H9 (cell line): ENCODE results near the gene ALG2. TPM values are rescaled to one million over a fixed set of nuclear protein-coding genes. Genes with fewer than 3 reads are reported as not detected.

ENCODE experiments used
- DNase-seq: peaks from one replicate; pipeline ENCODE4 v3.0.0-alpha.2; 2017
- H2AFZ ChIP-seq: one replicate; pipeline ENCODE4 v1.6.1; 2013; ENCODE audit warnings: mild to moderate bottlenecking, low read length, control low read depth, moderate library complexity
- H2AK5ac ChIP-seq: 2 replicates; pipeline ENCODE4 v1.6.1; 2013; ENCODE audit warnings: low read length, control low read depth, mixed read lengths; ENCODE audit not compliant: insufficient read length
- H2BK120ac ChIP-seq: one replicate; pipeline ENCODE4 v1.6.1; 2013; ENCODE audit warnings: low read depth, mild to moderate bottlenecking, low read length, control low read depth, inconsistent platforms; ENCODE audit not compliant: poor library complexity, severe bottlenecking
- H2BK12ac ChIP-seq: 2 replicates; pipeline ENCODE4 v1.6.1; 2013; ENCODE audit warnings: low read length, control low read depth, mixed read lengths, low read depth; ENCODE audit not compliant: insufficient read length
- H2BK15ac ChIP-seq: 2 replicates; pipeline ENCODE4 v1.6.1; 2013; ENCODE audit warnings: low read depth, low read length, control low read depth
- H2BK20ac ChIP-seq: one replicate; pipeline ENCODE4 v1.6.1; 2013; ENCODE audit warnings: low read depth, mild to moderate bottlenecking, low read length, control low read depth, inconsistent platforms; ENCODE audit not compliant: poor library complexity, severe bottlenecking
- H2BK5ac ChIP-seq: 2 replicates; pipeline ENCODE4 v1.6.1; 2013; ENCODE audit warnings: low read length, control low read depth, mixed read lengths; ENCODE audit not compliant: insufficient read length
- H3K14ac ChIP-seq: 2 replicates; pipeline ENCODE4 v1.6.1; 2013; ENCODE audit warnings: low read length, control low read depth; ENCODE audit not compliant: insufficient read depth
- H3K18ac ChIP-seq: 2 replicates; pipeline ENCODE4 v1.6.1; 2013; ENCODE audit warnings: low read depth, mild to moderate bottlenecking, mixed read lengths, low read length, control low read depth; ENCODE audit not compliant: insufficient read length
- H3K23ac ChIP-seq: 2 replicates; pipeline ENCODE4 v1.6.1; 2013; ENCODE audit warnings: low read length, control low read depth, mixed read lengths, low read depth; ENCODE audit not compliant: insufficient read length
- H3K23me2 ChIP-seq: 2 replicates; pipeline ENCODE4 v1.6.1; 2013; ENCODE audit warnings: low read depth, mild to moderate bottlenecking, mixed read lengths, low read length, control low read depth; ENCODE audit not compliant: insufficient read length, poor library complexity, severe bottlenecking
- H3K27ac ChIP-seq: 2 replicates; pipeline ENCODE4 v1.5.1; 2013; ENCODE audit warnings: low read length, control low read depth, mixed read lengths, low read depth; ENCODE audit not compliant: insufficient read length
- H3K27me3 ChIP-seq: 2 replicates; pipeline ENCODE4 v1.6.1; 2013; ENCODE audit warnings: low read length, control low read depth, inconsistent platforms; ENCODE audit not compliant: insufficient read depth
- H3K4ac ChIP-seq: 2 replicates; pipeline ENCODE4 v1.6.1; 2013; ENCODE audit warnings: low read depth, mild to moderate bottlenecking, control low read depth, inconsistent platforms, low read length, moderate library complexity
- H3K4me1 ChIP-seq: 2 replicates; pipeline ENCODE4 v1.6.1; 2013; ENCODE audit warnings: low read length, control low read depth, inconsistent platforms; ENCODE audit not compliant: insufficient read depth
- H3K4me2 ChIP-seq: 2 replicates; pipeline ENCODE4 v1.6.1; 2013; ENCODE audit warnings: low read length, control low read depth, mixed read lengths; ENCODE audit not compliant: insufficient read length, insufficient read depth
- H3K56ac ChIP-seq: 2 replicates; pipeline ENCODE4 v1.6.1; 2013; ENCODE audit warnings: low read depth, mild to moderate bottlenecking, mixed read lengths, low read length, control low read depth; ENCODE audit not compliant: insufficient read length
- H3K79me1 ChIP-seq: 2 replicates; pipeline ENCODE4 v1.6.1; 2013; ENCODE audit warnings: low read depth, mild to moderate bottlenecking, moderate library complexity, low read length, control low read depth, inconsistent platforms; ENCODE audit not compliant: insufficient read depth, poor library complexity, severe bottlenecking
- H3K79me2 ChIP-seq: 2 replicates; pipeline ENCODE4 v1.6.1; 2013; ENCODE audit warnings: low read length, control low read depth, inconsistent platforms; ENCODE audit not compliant: insufficient read depth
- H3K9ac ChIP-seq: 2 replicates; pipeline ENCODE4 v1.6.1; 2013; ENCODE audit warnings: low read length, control low read depth, mixed read lengths; ENCODE audit not compliant: insufficient read length; ENCODE audit errors: extremely low read depth
- H3K9me3 ChIP-seq: one replicate; pipeline ENCODE4 v1.6.1; 2013; ENCODE audit warnings: low read depth, low read length, inconsistent platforms; ENCODE audit not compliant: control insufficient read depth
- H3T11ph ChIP-seq: one replicate; pipeline ENCODE4 v1.6.1; 2013; ENCODE audit warnings: mild to moderate bottlenecking, low read length, control low read depth, inconsistent platforms
- H4K20me1 ChIP-seq: one replicate; pipeline ENCODE4 v1.6.1; 2013; ENCODE audit not compliant: control insufficient read depth, insufficient read length, insufficient read depth
- H4K5ac ChIP-seq: 2 replicates; pipeline ENCODE4 v1.6.1; 2013; ENCODE audit warnings: low read depth, mild to moderate bottlenecking, mixed read lengths, low read length, control low read depth; ENCODE audit not compliant: insufficient read length
- H4K8ac ChIP-seq: replicated peaks from 2 replicates; pipeline ENCODE4 v1.6.1; 2013; ENCODE audit warnings: low read length, control low read depth, mixed read lengths, low read depth; ENCODE audit not compliant: insufficient read length
- H4K91ac ChIP-seq: 2 replicates; pipeline ENCODE4 v1.6.1; 2013; ENCODE audit warnings: low read depth, mild to moderate bottlenecking, moderate library complexity, mixed read lengths, low read length, control low read depth; ENCODE audit not compliant: insufficient read length
- H3K27ac Mint-ChIP-seq, 3 experiments: 2 replicates in 2 of 3; 3 replicates in 1 of 3; pipeline ENCODE4 v1.8.0; 2020 to 2021; ENCODE audit warnings: mixed read lengths in 3 of 3, mild to moderate bottlenecking in 1 of 3, moderate library complexity in 1 of 3
- H3K27me3 Mint-ChIP-seq: 2 replicates; pipeline ENCODE4 v1.8.0; 2021; ENCODE audit warnings: low read depth, mild to moderate bottlenecking, moderate library complexity, mixed read lengths
- H3K36me3 Mint-ChIP-seq, 3 experiments: 2 replicates in 2 of 3; 3 replicates in 1 of 3; pipeline ENCODE4 v1.8.0; 2020 to 2021; ENCODE audit warnings: low read depth in 3 of 3, mixed read lengths in 3 of 3; ENCODE audit not compliant: insufficient read depth in 1 of 3
- H3K4me1 Mint-ChIP-seq, 2 experiments: 2 replicates each; pipeline ENCODE4 v1.8.0; 2020; ENCODE audit warnings: mixed read lengths in 2 of 2
- H3K4me3 Mint-ChIP-seq, 2 experiments: 2 replicates in 1 of 2; 3 replicates in 1 of 2; pipeline ENCODE4 v1.8.0; 2020 to 2021; ENCODE audit warnings: mild to moderate bottlenecking in 2 of 2, mixed read lengths in 2 of 2, moderate library complexity in 1 of 2
- H3K9me3 Mint-ChIP-seq, 2 experiments: 2 replicates in 1 of 2; 3 replicates in 1 of 2; pipeline ENCODE4 v1.8.0; 2020; ENCODE audit warnings: mild to moderate bottlenecking in 2 of 2, mixed read lengths in 2 of 2, moderate library complexity in 1 of 2
- CTCF ChIP-seq: fragments of 200-600 bp; sonication (generic); conservative IDR thresholded peaks from 3 replicates; pipeline ENCODE4 v1.8.0; 2021; ENCODE audit warnings: antibody characterized with exemption, mild to moderate bottlenecking
- WGBS: extraction: QIAGEN DNeasy Blood & Tissue Kit; methylation state at CpG from one replicate; pipeline ENCODE4 v1.1.7; 2013; ENCODE audit warnings: missing lambda C conversion rate, low lambda C conversion rate, mixed read lengths; ENCODE audit not compliant: insufficient read length; ENCODE audit errors: extremely low coverage; 5-methylcytosine and 5-hydroxymethylcytosine counted together
- total RNA-seq: library from RNA; stranded (reverse); gene quantifications from 2 replicates; pipeline ENCODE4 v1.2.1, GENCODE V29; 2021

Gene ALG2
- total RNA-seq, 1 experiment from 2014 or later, result 30.1 TPM

DNA sequence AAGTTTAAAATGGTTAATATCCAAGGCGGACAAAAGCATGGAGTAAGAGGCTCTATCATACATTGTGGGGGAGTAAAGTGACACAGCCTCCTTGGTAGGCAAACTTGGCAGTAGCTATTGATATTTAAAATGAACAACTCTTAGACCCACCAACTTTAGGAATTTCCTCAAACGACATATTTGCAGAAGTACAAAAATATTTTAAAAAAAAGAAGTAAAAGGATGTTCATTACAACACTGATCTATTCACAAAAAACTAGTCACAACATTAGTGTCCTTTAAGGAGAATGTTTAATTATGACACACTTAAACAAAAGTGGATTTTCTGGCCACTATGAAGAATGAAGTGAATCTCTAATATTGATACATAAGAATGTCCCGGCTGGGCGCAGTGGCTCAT lies 1.7 kb downstream of the ALG2 start:
- Histone ChIP-seq H3K9me3 (no peaks in the 10 kb centered on the region), H4K20me1 (no peaks in the 10 kb centered on the region)
- WGBS, result no CpG with 5 or more reads among the region's 4 CpGs

More for the DNA sequence above, 1.7 kb downstream of the ALG2 start:
- TF ChIP-seq CTCF, result no peak
- Histone ChIP-seq H4K8ac (no peak overlapping the region), H3K18ac (no peak overlapping the region), H4K5ac (no peak overlapping the region), H4K91ac (no peak overlapping the region), H3K14ac (no peak overlapping the region), H3K4me2 (no peak overlapping the region), H3K56ac (no peak overlapping the region), H3K9ac (no peak overlapping the region), H3K79me1 (no peaks in the 10 kb centered on the region), H2BK5ac (no peak overlapping the region), H3K4ac (no peak overlapping the region), H2BK15ac (no peak overlapping the region), H2AFZ (no peak overlapping the region), H3K4me1 (peaks cover 4% of the 10 kb centered on the region; the same call in 1 of the 2 replicates), H3K23me2 (peaks cover 5% of the 10 kb centered on the region), H2BK120ac (no peak overlapping the region), H3K23ac (no peak overlapping the region), H3K27ac (no peak overlapping the region), H2BK20ac (no peak overlapping the region), H3T11ph (no peak overlapping the region), H3K79me2 (peaks cover 22% of the 10 kb centered on the region; the same call in 1 of the 2 replicates), H3K27me3 (no peaks in the 10 kb centered on the region), H2BK12ac (no peak overlapping the region), H2AK5ac (no peak overlapping the region)
- Mint-ChIP-seq H3K9me3 (no peaks in the 10 kb centered on the region), H3K27ac (no peak overlapping the region), H3K4me1 (peaks cover 24 to 28% of the 10 kb centered on the region in 2 experiments), H3K4me3 (peak overlapping the region; percentile 72 to 97), H3K36me3 (peaks cover 21 to 32% (median 28%) of the 10 kb centered on the region in 3 experiments; a peak in 6 of 7 replicates), H3K27me3 (no peaks in the 10 kb centered on the region)
- no peak for DNase-seq
